Measurements from ENCODE around the gene LIN7B.
"Not testable (repeated sequence)": the region's sequence is repeated elsewhere in the genome, so short reads cannot be mapped to it uniquely, and the experiment has no call there.

The LIN7B gene

GRCh38 chr19:49119411-49120324 is 5.5 kb downstream of the LIN7B start, which contains the start of gene PPFIA3:
Gene PPFIA3, plus strand, starts transcription at chr19:49119544. Its CDS starts 8,330 bp downstream, at chr19:49127874.
- no peak for DNase-seq (ENCODE audit: low read depth)

- no peak for DNase-seq (ENCODE audit: low read depth)
Measured at GRCh38 chr19:49120325-49120683, 6.1 kb downstream of the LIN7B start.

GRCh38 chr19:49120868-49121267 is 6.7 kb downstream of the LIN7B start:
- DNase-seq (ENCODE audit: low read depth): no peak

DNA sequence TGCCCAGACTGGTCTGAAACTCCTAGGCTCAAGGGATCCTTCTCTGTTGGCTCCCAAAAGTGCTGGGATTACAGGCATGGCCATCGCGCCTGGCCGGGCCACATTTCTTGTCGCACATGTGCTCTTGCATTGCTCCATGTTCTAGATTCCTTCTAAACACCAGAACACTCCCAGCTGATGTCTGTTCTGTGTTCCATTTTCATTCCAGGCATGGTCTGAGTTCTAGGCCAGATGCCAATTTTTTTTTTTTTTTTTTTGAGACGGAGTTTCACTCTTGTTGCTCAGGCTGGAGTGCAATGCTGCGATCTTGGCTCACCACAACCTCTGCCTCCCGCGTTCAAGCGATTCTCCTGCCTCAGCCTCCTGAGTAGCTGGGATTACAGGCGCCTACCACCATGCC is 7.7 kb downstream of the LIN7B start:
- DNase-seq (ENCODE audit: low read depth): not testable (repeated sequence)

- DNase-seq (ENCODE audit: low read depth): not testable (repeated sequence)
Measured at GRCh38 chr19:49123285-49123684, 9.1 kb downstream of the LIN7B start.

GRCh38 chr19:49125025-49125731 is 11.0 kb downstream of the LIN7B start:
- no peak for DNase-seq (ENCODE audit: low read depth)

- DNase-seq (ENCODE audit: low read depth): no peak
Measured at GRCh38 chr19:49126575-49126974, 12.4 kb downstream of the LIN7B start.

- not testable (repeated sequence) for DNase-seq (ENCODE audit: low read depth)
Measured at GRCh38 chr19:49127225-49127624, 13.1 kb downstream of the LIN7B start.

- peak; percentile 95 for DNase-seq (ENCODE audit: low read depth)
Measured at GRCh38 chr19:49127674-49128544, 13.7 kb downstream of the LIN7B start.

DNA sequence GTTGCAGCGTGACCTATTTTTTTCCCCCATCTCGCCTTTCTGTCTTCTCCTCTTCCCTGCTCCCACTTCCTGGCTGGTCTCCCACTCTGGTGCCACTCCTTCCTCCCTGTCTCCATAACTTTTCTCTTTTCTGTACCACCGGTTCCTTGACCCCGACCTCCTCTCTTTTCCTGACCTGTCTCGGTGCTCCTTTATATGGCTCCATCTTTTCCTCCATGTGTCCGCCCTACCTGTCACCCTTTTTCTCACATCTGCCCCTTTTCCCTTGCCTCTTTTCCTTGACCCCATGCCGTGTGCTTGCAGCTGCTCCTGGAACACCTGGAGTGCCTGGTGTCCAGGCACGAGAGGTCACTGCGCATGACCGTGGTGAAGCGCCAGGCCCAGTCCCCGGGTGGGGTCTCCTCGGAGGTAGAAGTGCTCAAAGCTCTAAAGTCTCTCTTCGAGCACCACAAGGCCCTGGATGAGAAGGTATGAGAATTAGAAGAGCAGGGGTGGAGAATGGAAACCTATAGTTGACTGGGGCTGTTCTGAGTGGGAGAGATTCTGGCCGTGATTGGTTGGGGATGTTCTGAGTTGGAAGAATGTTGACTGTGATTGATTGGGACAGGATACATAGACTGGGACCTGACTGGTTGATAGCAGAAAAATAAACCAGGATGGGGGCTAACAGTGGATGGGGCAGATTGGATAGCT is 14.5 kb downstream of the LIN7B start:
- DNase-seq (ENCODE audit: low read depth): no peak

- no peak for DNase-seq (ENCODE audit: low read depth)
Measured at GRCh38 chr19:49129238-49129583, 15.0 kb downstream of the LIN7B start.

GRCh38 chr19:49130325-49130724 is 16.2 kb downstream of the LIN7B start:
- DNase-seq (ENCODE audit: low read depth): no peak

DNA sequence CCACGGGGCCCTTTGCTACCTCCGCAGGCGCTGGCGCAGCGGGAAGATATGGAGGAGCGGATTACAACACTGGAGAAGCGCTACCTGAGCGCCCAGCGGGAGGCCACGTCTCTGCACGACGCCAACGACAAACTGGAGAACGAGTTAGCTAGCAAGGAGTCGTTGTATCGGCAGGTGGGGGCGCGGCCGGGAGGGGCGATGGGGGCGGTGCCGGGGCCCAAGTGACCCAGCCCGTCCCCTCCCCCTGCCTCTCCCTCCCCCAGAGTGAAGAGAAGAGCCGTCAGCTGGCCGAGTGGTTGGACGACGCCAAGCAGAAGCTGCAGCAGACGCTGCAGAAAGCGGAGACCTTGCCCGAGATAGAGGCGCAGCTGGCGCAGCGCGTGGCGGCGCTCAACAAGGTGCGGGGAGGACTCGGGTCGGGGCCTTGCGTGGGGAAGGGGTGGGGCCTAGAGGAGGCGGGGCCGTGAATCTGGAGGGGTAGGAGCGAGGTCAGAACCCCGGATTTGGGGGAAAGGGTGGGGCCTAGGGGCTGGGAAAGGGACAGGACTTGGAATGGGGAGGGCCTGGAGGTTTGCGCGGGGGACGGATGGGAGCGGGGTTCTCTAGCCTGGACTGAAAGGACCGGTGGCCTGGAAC is 18.9 kb downstream of the LIN7B start:
- no peak for DNase-seq (ENCODE audit: low read depth)

DNA sequence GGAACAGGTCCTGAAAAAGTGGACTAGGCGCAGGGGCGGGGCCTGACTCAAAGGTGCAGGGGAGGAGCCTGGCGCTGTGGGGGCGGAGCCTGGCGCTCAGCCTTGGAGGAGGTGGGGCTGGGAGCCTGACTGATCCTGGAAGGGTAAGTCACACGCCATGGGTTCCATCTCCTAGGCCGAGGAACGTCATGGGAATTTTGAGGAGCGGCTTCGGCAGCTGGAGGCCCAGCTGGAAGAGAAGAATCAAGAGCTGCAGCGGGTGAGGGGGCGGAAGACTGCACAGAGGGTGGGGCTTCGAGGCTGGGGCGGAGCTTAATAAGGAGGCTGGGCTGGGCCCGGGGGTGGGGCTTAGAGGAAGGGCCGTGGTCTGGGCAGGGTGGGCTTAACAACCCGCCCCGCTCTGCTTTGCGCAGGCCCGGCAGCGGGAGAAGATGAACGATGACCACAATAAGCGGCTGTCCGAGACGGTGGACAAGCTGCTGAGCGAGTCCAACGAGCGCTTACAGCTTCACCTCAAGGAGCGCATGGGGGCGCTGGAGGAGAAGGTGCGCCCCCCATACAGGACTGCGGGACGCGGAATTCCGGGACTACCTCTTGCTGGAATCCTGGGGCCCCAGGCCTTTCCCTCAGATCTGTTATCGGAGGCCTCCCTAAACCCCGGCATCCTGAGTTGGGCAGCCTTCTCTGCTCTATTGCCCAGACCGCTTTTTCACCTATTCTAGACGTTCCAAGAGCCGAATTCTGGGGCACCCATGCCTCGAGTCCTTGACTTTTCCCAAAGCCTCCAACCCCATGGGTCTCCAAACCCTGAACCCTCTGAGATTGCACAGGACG is 19.7 kb downstream of the LIN7B start:
- DNase-seq (ENCODE audit: low read depth): peak; percentile 55

GRCh38 chr19:49135686-49136085 is 21.5 kb downstream of the LIN7B start:
- DNase-seq (ENCODE audit: low read depth): no peak

GRCh38 chr19:49136771-49137171 is 22.6 kb downstream of the LIN7B start:
- DNase-seq (ENCODE audit: low read depth): no peak

- no peak for DNase-seq (ENCODE audit: low read depth)
Measured at GRCh38 chr19:49140951-49141350, 26.8 kb downstream of the LIN7B start.

GRCh38 chr19:49141352-49141751 is 27.2 kb downstream of the LIN7B start:
- DNase-seq (ENCODE audit: low read depth): no peak

GRCh38 chr19:49142866-49143335 is 28.7 kb downstream of the LIN7B start:
- DNase-seq (ENCODE audit: low read depth): peak; percentile 76

Measured in activated T-cell treated with anti-CD3 and anti-CD28 coated beads for 48 hours (primary cell).